H9 (cell line): Measurements from ENCODE around the gene TREML2. TPM values are rescaled to one million over a fixed set of nuclear protein-coding genes. Genes with fewer than 3 reads are reported as not detected.

Experiments used
- DNase-seq: peaks from one replicate; pipeline ENCODE4 v3.0.0-alpha.2; 2017
- H2AFZ ChIP-seq: one replicate; pipeline ENCODE4 v1.6.1; 2013; ENCODE audit warnings: mild to moderate bottlenecking, low read length, control low read depth, moderate library complexity
- H2AK5ac ChIP-seq: 2 replicates; pipeline ENCODE4 v1.6.1; 2013; ENCODE audit warnings: low read length, control low read depth, mixed read lengths; ENCODE audit not compliant: insufficient read length
- H2BK120ac ChIP-seq: one replicate; pipeline ENCODE4 v1.6.1; 2013; ENCODE audit warnings: low read depth, mild to moderate bottlenecking, low read length, control low read depth, inconsistent platforms; ENCODE audit not compliant: poor library complexity, severe bottlenecking
- H2BK12ac ChIP-seq: 2 replicates; pipeline ENCODE4 v1.6.1; 2013; ENCODE audit warnings: low read length, control low read depth, mixed read lengths, low read depth; ENCODE audit not compliant: insufficient read length
- H2BK15ac ChIP-seq: 2 replicates; pipeline ENCODE4 v1.6.1; 2013; ENCODE audit warnings: low read depth, low read length, control low read depth
- H2BK20ac ChIP-seq: one replicate; pipeline ENCODE4 v1.6.1; 2013; ENCODE audit warnings: low read depth, mild to moderate bottlenecking, low read length, control low read depth, inconsistent platforms; ENCODE audit not compliant: poor library complexity, severe bottlenecking
- H2BK5ac ChIP-seq: 2 replicates; pipeline ENCODE4 v1.6.1; 2013; ENCODE audit warnings: low read length, control low read depth, mixed read lengths; ENCODE audit not compliant: insufficient read length
- H3K14ac ChIP-seq: 2 replicates; pipeline ENCODE4 v1.6.1; 2013; ENCODE audit warnings: low read length, control low read depth; ENCODE audit not compliant: insufficient read depth
- H3K18ac ChIP-seq: 2 replicates; pipeline ENCODE4 v1.6.1; 2013; ENCODE audit warnings: low read depth, mild to moderate bottlenecking, mixed read lengths, low read length, control low read depth; ENCODE audit not compliant: insufficient read length
- H3K23ac ChIP-seq: 2 replicates; pipeline ENCODE4 v1.6.1; 2013; ENCODE audit warnings: low read length, control low read depth, mixed read lengths, low read depth; ENCODE audit not compliant: insufficient read length
- H3K23me2 ChIP-seq: 2 replicates; pipeline ENCODE4 v1.6.1; 2013; ENCODE audit warnings: low read depth, mild to moderate bottlenecking, mixed read lengths, low read length, control low read depth; ENCODE audit not compliant: insufficient read length, poor library complexity, severe bottlenecking
- H3K27ac ChIP-seq: 2 replicates; pipeline ENCODE4 v1.5.1; 2013; ENCODE audit warnings: low read length, control low read depth, mixed read lengths, low read depth; ENCODE audit not compliant: insufficient read length
- H3K27me3 ChIP-seq: 2 replicates; pipeline ENCODE4 v1.6.1; 2013; ENCODE audit warnings: low read length, control low read depth, inconsistent platforms; ENCODE audit not compliant: insufficient read depth
- H3K4ac ChIP-seq: 2 replicates; pipeline ENCODE4 v1.6.1; 2013; ENCODE audit warnings: low read depth, mild to moderate bottlenecking, control low read depth, inconsistent platforms, low read length, moderate library complexity
- H3K4me1 ChIP-seq: 2 replicates; pipeline ENCODE4 v1.6.1; 2013; ENCODE audit warnings: low read length, control low read depth, inconsistent platforms; ENCODE audit not compliant: insufficient read depth
- H3K4me2 ChIP-seq: 2 replicates; pipeline ENCODE4 v1.6.1; 2013; ENCODE audit warnings: low read length, control low read depth, mixed read lengths; ENCODE audit not compliant: insufficient read length, insufficient read depth
- H3K56ac ChIP-seq: 2 replicates; pipeline ENCODE4 v1.6.1; 2013; ENCODE audit warnings: low read depth, mild to moderate bottlenecking, mixed read lengths, low read length, control low read depth; ENCODE audit not compliant: insufficient read length
- H3K79me1 ChIP-seq: 2 replicates; pipeline ENCODE4 v1.6.1; 2013; ENCODE audit warnings: low read depth, mild to moderate bottlenecking, moderate library complexity, low read length, control low read depth, inconsistent platforms; ENCODE audit not compliant: insufficient read depth, poor library complexity, severe bottlenecking
- H3K79me2 ChIP-seq: 2 replicates; pipeline ENCODE4 v1.6.1; 2013; ENCODE audit warnings: low read length, control low read depth, inconsistent platforms; ENCODE audit not compliant: insufficient read depth
- H3K9ac ChIP-seq: 2 replicates; pipeline ENCODE4 v1.6.1; 2013; ENCODE audit warnings: low read length, control low read depth, mixed read lengths; ENCODE audit not compliant: insufficient read length; ENCODE audit errors: extremely low read depth
- H3K9me3 ChIP-seq: one replicate; pipeline ENCODE4 v1.6.1; 2013; ENCODE audit warnings: low read depth, low read length, inconsistent platforms; ENCODE audit not compliant: control insufficient read depth
- H3T11ph ChIP-seq: one replicate; pipeline ENCODE4 v1.6.1; 2013; ENCODE audit warnings: mild to moderate bottlenecking, low read length, control low read depth, inconsistent platforms
- H4K20me1 ChIP-seq: one replicate; pipeline ENCODE4 v1.6.1; 2013; ENCODE audit not compliant: control insufficient read depth, insufficient read length, insufficient read depth
- H4K5ac ChIP-seq: 2 replicates; pipeline ENCODE4 v1.6.1; 2013; ENCODE audit warnings: low read depth, mild to moderate bottlenecking, mixed read lengths, low read length, control low read depth; ENCODE audit not compliant: insufficient read length
- H4K8ac ChIP-seq: replicated peaks from 2 replicates; pipeline ENCODE4 v1.6.1; 2013; ENCODE audit warnings: low read length, control low read depth, mixed read lengths, low read depth; ENCODE audit not compliant: insufficient read length
- H4K91ac ChIP-seq: 2 replicates; pipeline ENCODE4 v1.6.1; 2013; ENCODE audit warnings: low read depth, mild to moderate bottlenecking, moderate library complexity, mixed read lengths, low read length, control low read depth; ENCODE audit not compliant: insufficient read length
- H3K27ac Mint-ChIP-seq, 3 experiments: 2 replicates in 2 of 3; 3 replicates in 1 of 3; pipeline ENCODE4 v1.8.0; 2020 to 2021; ENCODE audit warnings: mixed read lengths in 3 of 3, mild to moderate bottlenecking in 1 of 3, moderate library complexity in 1 of 3
- H3K27me3 Mint-ChIP-seq: 2 replicates; pipeline ENCODE4 v1.8.0; 2021; ENCODE audit warnings: low read depth, mild to moderate bottlenecking, moderate library complexity, mixed read lengths
- H3K36me3 Mint-ChIP-seq, 3 experiments: 2 replicates in 2 of 3; 3 replicates in 1 of 3; pipeline ENCODE4 v1.8.0; 2020 to 2021; ENCODE audit warnings: low read depth in 3 of 3, mixed read lengths in 3 of 3; ENCODE audit not compliant: insufficient read depth in 1 of 3
- H3K4me1 Mint-ChIP-seq, 2 experiments: 2 replicates each; pipeline ENCODE4 v1.8.0; 2020; ENCODE audit warnings: mixed read lengths in 2 of 2
- H3K4me3 Mint-ChIP-seq, 2 experiments: 2 replicates in 1 of 2; 3 replicates in 1 of 2; pipeline ENCODE4 v1.8.0; 2020 to 2021; ENCODE audit warnings: mild to moderate bottlenecking in 2 of 2, mixed read lengths in 2 of 2, moderate library complexity in 1 of 2
- H3K9me3 Mint-ChIP-seq, 2 experiments: 2 replicates in 1 of 2; 3 replicates in 1 of 2; pipeline ENCODE4 v1.8.0; 2020; ENCODE audit warnings: mild to moderate bottlenecking in 2 of 2, mixed read lengths in 2 of 2, moderate library complexity in 1 of 2
- WGBS: extraction: QIAGEN DNeasy Blood & Tissue Kit; methylation state at CpG from one replicate; pipeline ENCODE4 v1.1.7; 2013; ENCODE audit warnings: missing lambda C conversion rate, low lambda C conversion rate, mixed read lengths; ENCODE audit not compliant: insufficient read length; ENCODE audit errors: extremely low coverage; 5-methylcytosine and 5-hydroxymethylcytosine counted together
- total RNA-seq: library from RNA; stranded (reverse); gene quantifications from 2 replicates; pipeline ENCODE4 v1.2.1, GENCODE V29; 2021
- TF ChIP-seq, protein P1 (sequence below): fragments of 200-600 bp; sonication (generic); conservative IDR thresholded peaks from 3 replicates; pipeline ENCODE4 v1.8.0; 2021; ENCODE audit warnings: antibody characterized with exemption, mild to moderate bottlenecking

TREML2 gene
- total RNA-seq, 1 experiment from 2014 or later = 0.07 TPM

DNA sequence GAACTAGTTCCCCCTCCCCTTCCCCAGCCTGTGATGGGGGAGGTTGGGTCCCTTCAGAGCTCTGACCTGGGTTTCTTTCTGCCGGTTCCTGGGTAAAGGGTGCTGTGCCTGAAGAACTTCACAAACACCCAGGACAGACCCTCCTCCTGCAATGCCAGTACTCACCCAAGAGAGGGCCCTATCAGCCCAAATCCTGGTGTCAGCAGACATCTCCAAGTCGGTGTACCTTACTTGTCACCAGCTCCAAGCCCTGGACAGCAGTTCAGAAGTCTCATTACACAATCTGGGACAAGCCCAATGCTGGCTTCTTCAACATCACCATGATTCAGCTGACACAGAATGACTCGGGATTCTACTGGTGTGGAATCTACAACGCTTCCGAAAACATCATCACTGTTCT, 27.7 kb upstream of the TREML2 start:
- Histone ChIP-seq H3K79me1 (no peaks in the 10 kb centered on the region), H3K27me3 (no peaks in the 10 kb centered on the region), H3K23ac (no peak overlapping the region), H4K8ac (no peak overlapping the region), H4K91ac (no peak overlapping the region), H3K4ac (no peak overlapping the region), H3K23me2 (no peaks in the 10 kb centered on the region), H4K5ac (no peak overlapping the region), H3K27ac (no peak overlapping the region), H2BK5ac (no peak overlapping the region), H2AK5ac (no peak overlapping the region), H3K56ac (no peak overlapping the region), H2BK120ac (no peak overlapping the region), H3K14ac (no peak overlapping the region), H2BK15ac (no peak overlapping the region), H3T11ph (no peak overlapping the region), H3K9ac (no peak overlapping the region), H3K9me3 (no peaks in the 10 kb centered on the region), H3K79me2 (no peaks in the 10 kb centered on the region), H2BK12ac (no peak overlapping the region), H3K4me1 (no peaks in the 10 kb centered on the region), H2AFZ (no peak overlapping the region), H2BK20ac (no peak overlapping the region), H3K18ac (no peak overlapping the region), H3K4me2 (no peak overlapping the region), H4K20me1 (no peaks in the 10 kb centered on the region)
- Mint-ChIP-seq H3K27me3 (peaks cover 14% of the 10 kb centered on the region; the same call in 1 of the 2 replicates), H3K9me3 (no peaks in the 10 kb centered on the region), H3K27ac (no peak overlapping the region; a peak in 1 of 7 replicates), H3K36me3 (no peaks in the 10 kb centered on the region; a peak in 1 of 7 replicates), H3K4me3 (no peak overlapping the region), H3K4me1 (peaks cover 6% of the 10 kb centered on the region in 2 experiments; a peak in 3 of 4 replicates)
- no CpG with 5 or more reads among the region's 5 CpGs for WGBS
- peak; percentile 67 for DNase-seq
- TF ChIP-seq, protein P1, sequence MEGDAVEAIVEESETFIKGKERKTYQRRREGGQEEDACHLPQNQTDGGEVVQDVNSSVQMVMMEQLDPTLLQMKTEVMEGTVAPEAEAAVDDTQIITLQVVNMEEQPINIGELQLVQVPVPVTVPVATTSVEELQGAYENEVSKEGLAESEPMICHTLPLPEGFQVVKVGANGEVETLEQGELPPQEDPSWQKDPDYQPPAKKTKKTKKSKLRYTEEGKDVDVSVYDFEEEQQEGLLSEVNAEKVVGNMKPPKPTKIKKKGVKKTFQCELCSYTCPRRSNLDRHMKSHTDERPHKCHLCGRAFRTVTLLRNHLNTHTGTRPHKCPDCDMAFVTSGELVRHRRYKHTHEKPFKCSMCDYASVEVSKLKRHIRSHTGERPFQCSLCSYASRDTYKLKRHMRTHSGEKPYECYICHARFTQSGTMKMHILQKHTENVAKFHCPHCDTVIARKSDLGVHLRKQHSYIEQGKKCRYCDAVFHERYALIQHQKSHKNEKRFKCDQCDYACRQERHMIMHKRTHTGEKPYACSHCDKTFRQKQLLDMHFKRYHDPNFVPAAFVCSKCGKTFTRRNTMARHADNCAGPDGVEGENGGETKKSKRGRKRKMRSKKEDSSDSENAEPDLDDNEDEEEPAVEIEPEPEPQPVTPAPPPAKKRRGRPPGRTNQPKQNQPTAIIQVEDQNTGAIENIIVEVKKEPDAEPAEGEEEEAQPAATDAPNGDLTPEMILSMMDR = peak; percentile 57
